GM12875 (cell line): ENCODE data around the gene UFD1.
A peak's percentile ranks its signal among the peaks of the same experiment; 100 is the strongest.
"Not testable (repeated sequence)": the region's sequence is repeated elsewhere in the genome, so short reads cannot be mapped to it uniquely, and the experiment has no call there.

Source experiments
- H3K4me3 ChIP-seq: one replicate; pipeline ENCODE4 v1.5.1; 2011; ENCODE audit warnings: low read depth, low read length, control low read depth
- TF ChIP-seq, protein P1 (sequence below): IDR thresholded peaks from 2 replicates; pipeline ENCODE4 v1.5.1; 2011; ENCODE audit warnings: low read depth, mild to moderate bottlenecking, control low read depth, inconsistent platforms, low read length, moderate library complexity, borderline replicate concordance; ENCODE audit not compliant: insufficient read depth

Gene UFD1

DNA sequence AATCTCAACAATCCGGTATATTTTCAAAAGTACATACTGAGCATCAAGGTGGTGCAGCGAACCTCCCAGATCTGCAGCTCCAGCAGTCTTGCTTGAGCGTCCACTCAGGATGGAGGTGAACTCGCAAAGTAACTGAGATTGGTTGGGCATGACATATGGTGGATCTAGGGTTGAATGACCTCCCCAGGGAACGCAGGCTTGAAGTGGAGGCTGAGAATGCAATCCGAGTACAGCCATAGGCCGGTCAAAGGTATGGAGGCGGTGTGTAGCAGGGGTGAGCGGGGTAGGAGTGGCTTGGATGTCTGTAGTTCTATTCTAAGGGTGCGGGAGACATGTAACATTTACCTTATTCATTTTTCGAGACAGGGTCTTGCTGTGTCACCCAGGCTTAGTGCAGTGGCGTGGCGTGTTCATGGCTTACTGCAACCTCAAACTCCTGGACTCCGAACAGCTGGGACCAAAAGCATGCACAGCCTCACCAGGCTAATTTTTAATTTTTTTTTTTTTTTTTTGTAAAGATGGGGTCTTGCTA is 30.9 kb downstream of the UFD1 start:
- H3K4me3 ChIP-seq, result peak overlapping the region; percentile 82
- TF ChIP-seq, protein P1, sequence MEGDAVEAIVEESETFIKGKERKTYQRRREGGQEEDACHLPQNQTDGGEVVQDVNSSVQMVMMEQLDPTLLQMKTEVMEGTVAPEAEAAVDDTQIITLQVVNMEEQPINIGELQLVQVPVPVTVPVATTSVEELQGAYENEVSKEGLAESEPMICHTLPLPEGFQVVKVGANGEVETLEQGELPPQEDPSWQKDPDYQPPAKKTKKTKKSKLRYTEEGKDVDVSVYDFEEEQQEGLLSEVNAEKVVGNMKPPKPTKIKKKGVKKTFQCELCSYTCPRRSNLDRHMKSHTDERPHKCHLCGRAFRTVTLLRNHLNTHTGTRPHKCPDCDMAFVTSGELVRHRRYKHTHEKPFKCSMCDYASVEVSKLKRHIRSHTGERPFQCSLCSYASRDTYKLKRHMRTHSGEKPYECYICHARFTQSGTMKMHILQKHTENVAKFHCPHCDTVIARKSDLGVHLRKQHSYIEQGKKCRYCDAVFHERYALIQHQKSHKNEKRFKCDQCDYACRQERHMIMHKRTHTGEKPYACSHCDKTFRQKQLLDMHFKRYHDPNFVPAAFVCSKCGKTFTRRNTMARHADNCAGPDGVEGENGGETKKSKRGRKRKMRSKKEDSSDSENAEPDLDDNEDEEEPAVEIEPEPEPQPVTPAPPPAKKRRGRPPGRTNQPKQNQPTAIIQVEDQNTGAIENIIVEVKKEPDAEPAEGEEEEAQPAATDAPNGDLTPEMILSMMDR, result no peak

DNA sequence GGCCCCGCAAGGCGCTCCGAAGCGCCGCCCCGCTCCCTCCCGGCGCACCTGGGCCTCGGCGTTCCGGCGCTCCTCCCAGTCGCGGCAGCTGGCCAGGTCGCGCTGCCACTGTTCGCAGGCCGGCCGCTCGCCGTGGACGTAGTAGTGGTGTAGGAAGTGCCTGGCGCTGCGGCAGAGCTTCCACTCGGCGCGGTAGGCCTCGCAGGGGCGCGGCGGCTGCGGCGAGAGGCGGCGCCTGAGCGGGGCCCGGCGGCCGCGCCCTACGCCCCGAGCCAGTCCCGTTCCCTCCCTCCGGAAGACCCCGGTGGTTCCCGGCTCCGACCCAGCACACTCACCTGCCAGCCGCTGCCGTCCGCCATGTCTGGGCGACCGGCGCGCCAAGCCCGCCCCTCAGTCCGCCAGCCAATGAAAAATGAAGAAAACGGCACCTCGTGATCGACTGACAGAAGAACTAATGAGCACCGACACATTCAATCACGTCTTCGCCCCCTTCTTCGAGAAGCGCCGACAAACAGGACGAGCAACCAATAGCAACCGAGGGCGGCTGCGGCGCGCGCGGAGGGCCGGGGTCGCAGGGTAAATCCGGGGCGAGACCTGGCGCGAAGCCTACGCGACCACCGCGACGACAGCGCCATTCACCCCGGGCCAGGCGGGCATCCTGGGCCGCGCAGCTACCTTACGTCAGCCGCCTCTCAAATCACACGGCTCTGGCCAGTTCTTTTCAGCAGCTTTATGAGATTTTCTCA is 31.5 kb downstream of the UFD1 start, which contains the start of gene C22orf39:
C22orf39 (minus strand) TSS at position 382 of the 746 bp plus-strand sequence; CDS start at position 359, 23 bp downstream.
- TF ChIP-seq, protein P1, result no peak
- H3K4me3 ChIP-seq, result peak within 1 kb of the TSS; percentile 82

DNA sequence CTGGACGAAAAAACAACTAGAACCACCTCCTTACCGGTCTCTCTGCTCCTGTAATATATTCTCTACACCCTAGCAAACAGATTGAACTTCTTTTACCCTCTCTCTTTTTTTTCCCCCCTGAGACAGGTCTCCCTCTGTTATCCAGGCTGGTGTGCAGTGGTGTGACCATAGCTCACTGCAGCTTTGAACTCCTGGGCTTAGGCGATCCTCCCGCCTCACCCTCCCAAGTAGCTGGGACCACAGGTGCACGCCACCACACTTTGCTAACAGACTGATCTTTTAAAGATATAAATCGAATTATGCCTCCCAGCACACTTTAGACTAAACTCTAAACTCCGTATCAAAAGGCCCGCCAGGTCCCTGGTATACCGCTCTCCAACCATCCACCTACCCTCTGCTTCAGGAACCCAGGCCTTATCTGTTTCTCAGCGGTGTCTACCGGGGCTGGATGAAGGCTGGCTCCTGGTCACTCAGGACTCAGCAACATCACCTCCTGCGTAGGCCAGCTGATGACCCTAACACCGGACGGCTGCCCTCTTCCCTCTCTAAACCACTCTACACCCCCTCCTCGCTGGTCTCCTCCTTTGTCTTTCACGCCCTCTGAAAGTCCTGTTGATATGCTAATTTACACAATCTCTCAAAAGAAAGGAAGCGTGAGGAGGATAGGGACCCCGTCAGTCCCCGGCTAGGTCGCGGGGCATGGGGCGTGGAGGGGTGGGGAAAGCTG is 32.2 kb downstream of the UFD1 start:
- peak overlapping the region; percentile 82 for H3K4me3 ChIP-seq
- TF ChIP-seq, protein P1, result no peak

DNA sequence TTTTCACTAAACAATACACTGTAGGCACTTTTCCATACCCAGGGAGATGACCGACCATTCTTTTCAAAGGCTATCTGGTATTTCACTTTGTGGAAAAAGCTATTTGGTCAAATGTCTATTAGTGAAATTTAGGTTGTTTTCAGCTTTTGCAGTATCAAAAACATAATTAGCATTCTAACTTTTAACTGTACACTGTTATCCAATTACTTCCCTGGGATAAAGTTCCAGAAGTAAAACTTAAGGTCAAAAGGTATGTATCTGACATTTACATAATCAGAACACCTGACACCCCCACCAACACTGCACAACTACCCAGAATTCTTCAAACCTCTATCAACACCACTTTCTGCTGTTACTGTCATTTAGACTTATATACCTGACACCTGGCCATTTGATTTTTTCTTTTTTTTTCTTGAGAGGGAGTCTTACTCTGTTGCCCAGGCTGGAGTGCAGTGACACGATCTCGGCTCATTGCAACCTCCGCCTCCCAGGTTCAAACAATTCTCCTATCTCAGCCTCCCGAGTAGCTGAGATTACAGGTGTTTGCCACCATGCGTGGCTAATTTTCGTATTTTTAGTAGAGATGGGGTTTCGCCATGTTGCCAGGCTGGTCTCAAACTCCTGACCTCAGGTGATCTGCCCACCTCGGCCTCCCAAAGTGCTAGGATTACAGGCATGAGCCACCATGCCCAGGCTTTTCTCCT is 33.6 kb downstream of the UFD1 start:
- H3K4me3 ChIP-seq, result not testable (repeated sequence)

DNA sequence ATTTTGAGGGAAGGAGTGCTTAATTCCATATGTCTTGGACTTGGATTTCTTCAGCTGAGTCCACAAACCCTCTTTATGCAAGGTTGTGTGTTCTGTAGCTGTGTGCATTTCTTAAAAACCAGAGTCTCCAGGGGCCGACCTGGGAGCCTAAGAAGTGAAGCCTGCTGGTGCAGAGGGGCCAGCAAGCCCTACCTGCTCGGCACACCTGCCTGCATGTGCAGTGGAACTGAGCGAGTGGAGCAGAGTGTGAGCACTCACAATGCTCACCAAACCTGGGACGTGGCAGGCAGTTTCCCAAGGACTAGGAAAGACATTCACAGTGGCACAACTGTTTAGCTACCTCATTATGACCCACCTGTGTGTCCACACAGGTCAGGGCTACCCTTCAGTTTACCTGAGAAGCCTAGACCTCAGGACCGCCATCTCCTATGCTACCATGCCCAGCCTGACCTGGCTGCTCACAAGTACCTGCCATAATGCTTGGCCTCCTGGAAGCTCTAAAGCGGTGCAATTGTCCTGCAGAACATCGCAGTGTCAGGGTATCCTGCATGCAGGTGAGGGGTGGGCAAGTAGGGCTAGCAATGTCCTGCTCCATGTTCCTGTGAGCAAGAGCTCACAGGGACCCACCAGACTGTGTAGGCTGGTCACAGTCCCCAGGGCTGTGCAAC is 35.3 kb downstream of the UFD1 start:
- H3K4me3 ChIP-seq, result no peak overlapping the region
- TF ChIP-seq, protein P1, result no peak

DNA sequence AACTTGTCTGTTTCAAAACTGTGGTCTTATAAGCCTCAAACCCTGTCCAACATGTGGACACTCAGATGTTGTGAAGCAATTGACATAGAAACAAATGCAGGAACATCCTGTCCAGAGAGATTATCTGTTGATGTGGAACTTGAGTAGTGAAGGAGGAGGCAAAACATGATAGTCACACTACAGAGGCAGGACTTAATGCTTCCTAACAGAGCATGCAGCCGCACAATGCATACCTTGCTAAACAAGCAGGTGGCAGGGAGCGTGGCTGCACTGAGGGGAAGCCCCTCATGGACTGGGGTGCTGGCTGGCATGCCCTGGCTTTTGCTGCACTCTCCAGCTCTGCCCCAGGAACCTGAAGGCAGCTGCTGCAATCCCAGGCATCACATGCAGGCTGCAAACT is 36.8 kb downstream of the UFD1 start:
- TF ChIP-seq, protein P1, result no peak
- no peak overlapping the region for H3K4me3 ChIP-seq
